ENCODE results near the gene FRY. TPM values are rescaled to one million over a fixed set of nuclear protein-coding genes. Genes with fewer than 3 reads are reported as not detected.

FRY gene
- total and polyA plus RNA-seq, 2 donors = 4.8 to 9.8 TPM

DNA sequence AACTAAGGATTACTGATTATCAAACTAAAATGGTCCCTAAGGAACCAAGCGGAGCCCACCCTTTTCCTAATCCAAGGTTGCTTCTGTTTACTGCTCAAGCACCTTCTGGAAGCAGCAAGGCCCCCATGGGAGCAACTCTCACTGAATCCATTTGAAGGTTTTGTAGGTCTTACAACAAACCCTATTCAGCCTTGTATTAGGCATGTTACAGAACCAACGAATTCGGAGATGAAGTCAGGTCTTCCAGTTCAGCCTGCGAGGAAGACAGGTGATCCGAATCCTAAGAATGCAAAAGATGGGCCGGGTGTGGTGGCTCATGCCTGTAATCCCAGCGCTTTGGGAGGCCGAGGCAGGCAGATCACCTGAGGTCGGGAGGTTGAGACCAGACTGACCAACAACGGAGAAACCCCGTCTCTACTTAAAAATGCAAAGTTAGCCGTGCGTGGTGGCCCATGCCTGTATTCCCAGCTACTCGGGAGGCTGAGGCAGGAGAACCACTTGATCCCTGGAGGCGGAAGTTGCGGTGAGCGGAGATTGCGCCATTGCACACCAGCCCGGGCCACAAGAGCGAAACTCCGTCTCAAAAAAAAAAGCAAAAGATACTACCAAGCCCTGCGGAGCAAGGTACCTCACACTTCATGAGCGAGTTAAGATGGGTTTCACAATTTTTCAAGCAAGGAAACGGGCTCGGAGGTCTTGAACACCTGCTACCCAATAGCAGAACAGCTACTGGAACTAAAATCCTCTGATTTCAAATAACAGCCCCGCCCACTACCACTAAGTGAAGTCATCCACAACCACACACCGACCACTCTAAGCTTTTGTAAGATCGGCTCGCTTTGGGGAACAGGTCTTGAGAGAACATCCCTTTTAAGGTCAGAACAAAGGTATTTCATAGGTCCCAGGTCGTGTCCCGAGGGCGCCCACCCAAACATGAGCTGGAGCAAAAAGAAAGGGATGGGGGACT is 283.0 kb downstream of the FRY start:
- Histone ChIP-seq H3K9me3 (ENCODE audit: control insufficient read depth in 2 of 2, insufficient read depth in 1 of 2, low read length in 1 of 2) (no peaks in the 10 kb centered on the region), H3K27me3 (ENCODE audit: control insufficient read depth in 2 of 2, insufficient read depth in 1 of 2, low read length in 1 of 2) (no peaks in the 10 kb centered on the region), H3K27ac (ENCODE audit: low read depth in 1 of 2, low read length in 1 of 2) (peak overlapping the region; percentile 95 to 97), H3K4me3 (ENCODE audit: low read length in 2 of 2) (peak overlapping the region; percentile 68 to 80), H3K36me3 (ENCODE audit: control insufficient read depth in 2 of 2, insufficient read depth in 2 of 2, low read length in 1 of 2) (no peaks in the 10 kb centered on the region), H3K4me1 (ENCODE audit: control insufficient read depth in 2 of 2, insufficient read depth in 2 of 2, low read length in 2 of 2) (peaks cover 5 to 15% of the 10 kb centered on the region in 2 donors)
- DNase-seq (ENCODE audit: low read depth in 6 of 9, low spot score in 9 of 9) = peak in 6 of 9 donors; percentile 29 to 75 (median 42)
- WGBS = 73% methylated on average over 32 of the region's 32 CpGs

DNA sequence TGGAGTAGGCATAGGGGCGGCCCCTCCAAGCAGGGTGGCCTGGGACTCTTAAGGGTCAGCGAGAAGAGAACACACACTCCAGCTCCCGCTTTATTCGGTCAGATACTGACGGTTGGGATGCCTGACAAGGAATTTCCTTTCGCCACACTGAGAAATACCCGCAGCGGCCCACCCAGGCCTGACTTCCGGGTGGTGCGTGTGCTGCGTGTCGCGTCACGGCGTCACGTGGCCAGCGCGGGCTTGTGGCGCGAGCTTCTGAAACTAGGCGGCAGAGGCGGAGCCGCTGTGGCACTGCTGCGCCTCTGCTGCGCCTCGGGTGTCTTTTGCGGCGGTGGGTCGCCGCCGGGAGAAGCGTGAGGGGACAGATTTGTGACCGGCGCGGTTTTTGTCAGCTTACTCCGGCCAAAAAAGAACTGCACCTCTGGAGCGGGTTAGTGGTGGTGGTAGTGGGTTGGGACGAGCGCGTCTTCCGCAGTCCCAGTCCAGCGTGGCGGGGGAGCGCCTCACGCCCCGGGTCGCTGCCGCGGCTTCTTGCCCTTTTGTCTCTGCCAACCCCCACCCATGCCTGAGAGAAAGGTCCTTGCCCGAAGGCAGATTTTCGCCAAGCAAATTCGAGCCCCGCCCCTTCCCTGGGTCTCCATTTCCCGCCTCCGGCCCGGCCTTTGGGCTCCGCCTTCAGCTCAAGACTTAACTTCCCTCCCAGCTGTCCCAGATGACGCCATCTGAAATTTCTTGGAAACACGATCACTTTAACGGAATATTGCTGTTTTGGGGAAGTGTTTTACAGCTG is 283.9 kb downstream of the FRY start, which contains the start of the genes BRCA2 and ZAR1L:
TSS of gene BRCA2 (plus strand) at position 271 of the 790 bp plus-strand sequence. CDS start 953 bp downstream, outside the sequence.
TSS of gene ZAR1L (minus strand) at position 126 of the 790 bp plus-strand sequence. CDS start 3,438 bp downstream, outside the sequence.
- H3K4me3 ChIP-seq (ENCODE audit: low read length in 2 of 2) = peak within 1 kb of the TSS; percentile 68 to 80
- H3K36me3 ChIP-seq (ENCODE audit: control insufficient read depth in 2 of 2, insufficient read depth in 2 of 2, low read length in 1 of 2) = peaks cover 0 to 5% of the 10 kb centered on the region in 2 donors
- peak within 1 kb of the TSS; percentile 95 to 97 for H3K27ac ChIP-seq (ENCODE audit: low read depth in 1 of 2, low read length in 1 of 2)
- peak; percentile 66 to 93 (median 83) for DNase-seq (ENCODE audit: low read depth in 6 of 9, low spot score in 9 of 9)
- peaks cover 2 to 10% of the 10 kb centered on the region in 2 donors for H3K4me1 ChIP-seq (ENCODE audit: control insufficient read depth in 2 of 2, insufficient read depth in 2 of 2, low read length in 2 of 2)
- H3K27me3 ChIP-seq (ENCODE audit: control insufficient read depth in 2 of 2, insufficient read depth in 1 of 2, low read length in 1 of 2) = no peaks in the 10 kb centered on the region
- under 1% methylated on average over 60 of the region's 60 CpGs for WGBS
- no peaks in the 10 kb centered on the region for H3K9me3 ChIP-seq (ENCODE audit: control insufficient read depth in 2 of 2, insufficient read depth in 1 of 2, low read length in 1 of 2)

DNA sequence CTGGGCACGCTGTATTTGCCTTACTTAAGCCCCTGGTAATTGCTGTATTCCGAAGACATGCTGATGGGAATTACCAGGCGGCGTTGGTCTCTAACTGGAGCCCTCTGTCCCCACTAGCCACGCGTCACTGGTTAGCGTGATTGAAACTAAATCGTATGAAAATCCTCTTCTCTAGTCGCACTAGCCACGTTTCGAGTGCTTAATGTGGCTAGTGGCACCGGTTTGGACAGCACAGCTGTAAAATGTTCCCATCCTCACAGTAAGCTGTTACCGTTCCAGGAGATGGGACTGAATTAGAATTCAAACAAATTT is 284.4 kb downstream of the FRY start:
- Histone ChIP-seq H3K4me1 (ENCODE audit: control insufficient read depth in 2 of 2, insufficient read depth in 2 of 2, low read length in 2 of 2) (peaks cover 2 to 10% of the 10 kb centered on the region in 2 donors), H3K36me3 (ENCODE audit: control insufficient read depth in 2 of 2, insufficient read depth in 2 of 2, low read length in 1 of 2) (peaks cover 0 to 10% of the 10 kb centered on the region in 2 donors), H3K27me3 (ENCODE audit: control insufficient read depth in 2 of 2, insufficient read depth in 1 of 2, low read length in 1 of 2) (no peaks in the 10 kb centered on the region), H3K9me3 (ENCODE audit: control insufficient read depth in 2 of 2, insufficient read depth in 1 of 2, low read length in 1 of 2) (no peaks in the 10 kb centered on the region), H3K4me3 (ENCODE audit: low read length in 2 of 2) (peak overlapping the region; percentile 68 to 80), H3K27ac (ENCODE audit: low read depth in 1 of 2, low read length in 1 of 2) (peak overlapping the region; percentile 77 to 95)
- peak in 1 of 9 donors; percentile 25 for DNase-seq (ENCODE audit: low read depth in 6 of 9, low spot score in 9 of 9)
- WGBS = under 1% methylated on average over 13 of the region's 13 CpGs

DNA sequence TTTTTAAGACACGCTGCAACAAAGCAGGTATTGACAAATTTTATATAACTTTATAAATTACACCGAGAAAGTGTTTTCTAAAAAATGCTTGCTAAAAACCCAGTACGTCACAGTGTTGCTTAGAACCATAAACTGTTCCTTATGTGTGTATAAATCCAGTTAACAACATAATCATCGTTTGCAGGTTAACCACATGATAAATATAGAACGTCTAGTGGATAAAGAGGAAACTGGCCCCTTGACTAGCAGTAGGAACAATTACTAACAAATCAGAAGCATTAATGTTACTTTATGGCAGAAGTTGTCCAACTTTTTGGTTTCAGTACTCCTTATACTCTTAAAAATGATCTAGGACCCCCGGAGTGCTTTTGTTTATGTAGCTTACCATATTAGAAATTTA is 284.9 kb downstream of the FRY start:
- H3K4me3 ChIP-seq (ENCODE audit: low read length in 2 of 2) = peak overlapping the region; percentile 68 to 80
- peaks cover 2 to 10% of the 10 kb centered on the region in 2 donors for H3K4me1 ChIP-seq (ENCODE audit: control insufficient read depth in 2 of 2, insufficient read depth in 2 of 2, low read length in 2 of 2)
- H3K27ac ChIP-seq (ENCODE audit: low read depth in 1 of 2, low read length in 1 of 2) = peak overlapping the region in 1 of 2 donors; percentile 95
- H3K9me3 ChIP-seq (ENCODE audit: control insufficient read depth in 2 of 2, insufficient read depth in 1 of 2, low read length in 1 of 2) = no peaks in the 10 kb centered on the region
- peaks cover 0 to 13% of the 10 kb centered on the region in 2 donors for H3K36me3 ChIP-seq (ENCODE audit: control insufficient read depth in 2 of 2, insufficient read depth in 2 of 2, low read length in 1 of 2)
- no peaks in the 10 kb centered on the region for H3K27me3 ChIP-seq (ENCODE audit: control insufficient read depth in 2 of 2, insufficient read depth in 1 of 2, low read length in 1 of 2)
- 49% methylated on average over 6 of the region's 6 CpGs for WGBS
- DNase-seq (ENCODE audit: low read depth in 6 of 9, low spot score in 9 of 9) = peak in 1 of 9 donors; percentile 19

DNA sequence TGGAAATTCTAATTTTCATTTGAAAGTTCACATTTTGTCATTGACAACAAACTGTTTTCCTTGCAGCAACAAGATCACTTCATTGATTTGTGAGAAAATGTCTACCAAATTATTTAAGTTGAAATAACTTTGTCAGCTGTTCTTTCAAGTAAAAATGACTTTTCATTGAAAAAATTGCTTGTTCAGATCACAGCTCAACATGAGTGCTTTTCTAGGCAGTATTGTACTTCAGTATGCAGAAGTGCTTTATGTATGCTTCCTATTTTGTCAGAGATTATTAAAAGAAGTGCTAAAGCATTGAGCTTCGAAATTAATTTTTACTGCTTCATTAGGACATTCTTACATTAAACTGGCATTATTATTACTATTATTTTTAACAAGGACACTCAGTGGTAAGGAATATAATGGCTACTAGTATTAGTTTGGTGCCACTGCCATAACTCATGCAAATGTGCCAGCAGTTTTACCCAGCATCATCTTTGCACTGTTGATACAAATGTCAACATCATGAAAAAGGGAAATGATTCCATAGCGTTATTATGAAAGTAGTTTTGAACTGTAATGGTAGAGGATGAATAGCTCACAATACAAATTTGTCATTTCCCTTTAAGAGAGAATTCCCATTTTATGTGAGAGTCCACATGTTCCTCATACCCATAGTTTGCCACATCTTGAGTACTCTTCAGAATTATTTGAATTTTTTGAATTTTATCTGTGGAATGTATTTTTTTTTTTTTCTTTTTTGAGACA is 286.3 kb downstream of the FRY start:
- Histone ChIP-seq H3K36me3 (ENCODE audit: control insufficient read depth in 2 of 2, insufficient read depth in 2 of 2, low read length in 1 of 2) (peaks cover 0 to 22% of the 10 kb centered on the region in 2 donors), H3K27me3 (ENCODE audit: control insufficient read depth in 2 of 2, insufficient read depth in 1 of 2, low read length in 1 of 2) (no peaks in the 10 kb centered on the region), H3K4me3 (ENCODE audit: low read length in 2 of 2) (no peak overlapping the region), H3K9me3 (ENCODE audit: control insufficient read depth in 2 of 2, insufficient read depth in 1 of 2, low read length in 1 of 2) (no peaks in the 10 kb centered on the region), H3K27ac (ENCODE audit: low read depth in 1 of 2, low read length in 1 of 2) (no peak overlapping the region), H3K4me1 (ENCODE audit: control insufficient read depth in 2 of 2, insufficient read depth in 2 of 2, low read length in 2 of 2) (peaks cover 2 to 10% of the 10 kb centered on the region in 2 donors)
- no peak for DNase-seq (ENCODE audit: low read depth in 6 of 9, low spot score in 9 of 9)
- WGBS = 95% methylated on average over 2 of the region's 2 CpGs

DNA sequence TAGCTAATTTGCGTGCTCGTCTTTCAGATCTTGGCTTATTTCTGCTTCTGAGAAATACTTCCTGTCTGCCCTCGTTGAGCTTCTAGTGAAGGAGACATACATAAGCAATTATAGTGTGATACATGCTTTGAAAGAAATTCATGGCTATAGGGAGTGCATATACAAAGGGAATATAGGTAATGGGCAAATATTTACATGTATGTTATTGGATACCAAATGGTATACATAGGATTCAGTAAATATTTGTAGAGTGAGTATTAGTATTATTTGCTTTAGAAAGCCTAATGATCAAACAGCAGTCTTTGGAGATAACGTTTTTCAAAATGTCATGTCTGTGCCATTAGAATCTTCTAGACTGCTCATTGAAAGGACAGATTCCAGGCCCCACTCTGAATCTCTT is 289.0 kb downstream of the FRY start:
- H3K27me3 ChIP-seq (ENCODE audit: control insufficient read depth in 2 of 2, insufficient read depth in 1 of 2, low read length in 1 of 2) = no peaks in the 10 kb centered on the region
- no peak for DNase-seq (ENCODE audit: low read depth in 6 of 9, low spot score in 9 of 9)
- H3K9me3 ChIP-seq (ENCODE audit: control insufficient read depth in 2 of 2, insufficient read depth in 1 of 2, low read length in 1 of 2) = no peaks in the 10 kb centered on the region
- H3K4me1 ChIP-seq (ENCODE audit: control insufficient read depth in 2 of 2, insufficient read depth in 2 of 2, low read length in 2 of 2) = peaks cover 0 to 3% of the 10 kb centered on the region in 2 donors
- no peak overlapping the region for H3K4me3 ChIP-seq (ENCODE audit: low read length in 2 of 2)
- no peak overlapping the region for H3K27ac ChIP-seq (ENCODE audit: low read depth in 1 of 2, low read length in 1 of 2)
- H3K36me3 ChIP-seq (ENCODE audit: control insufficient read depth in 2 of 2, insufficient read depth in 2 of 2, low read length in 1 of 2) = peaks cover 0 to 29% of the 10 kb centered on the region in 2 donors
- WGBS = 94% methylated on average over 4 of the region's 4 CpGs

DNA sequence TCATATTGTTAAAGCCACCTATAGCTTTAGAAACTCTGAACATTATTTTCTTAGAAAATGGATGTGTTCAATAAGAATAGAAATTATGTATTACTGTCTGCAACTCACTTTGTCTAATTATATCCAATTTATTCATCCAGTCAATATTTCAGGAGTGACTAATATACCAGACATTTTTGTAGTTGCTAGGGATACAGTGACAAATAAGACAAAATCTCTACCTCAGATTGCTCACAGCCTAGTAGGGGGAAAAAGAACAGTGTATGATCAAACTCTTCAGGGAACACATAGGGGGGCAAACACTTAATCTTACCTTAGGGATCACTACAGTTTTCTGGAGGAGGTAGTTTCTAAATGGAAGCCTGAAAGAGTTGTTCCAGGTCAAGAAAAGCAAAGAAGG is 292.3 kb downstream of the FRY start:
- no peaks in the 10 kb centered on the region for H3K4me1 ChIP-seq (ENCODE audit: control insufficient read depth in 2 of 2, insufficient read depth in 2 of 2, low read length in 2 of 2)
- no peaks in the 10 kb centered on the region for H3K9me3 ChIP-seq (ENCODE audit: control insufficient read depth in 2 of 2, insufficient read depth in 1 of 2, low read length in 1 of 2)
- DNase-seq (ENCODE audit: low read depth in 6 of 9, low spot score in 9 of 9) = no peak
- no peaks in the 10 kb centered on the region for H3K27me3 ChIP-seq (ENCODE audit: control insufficient read depth in 2 of 2, insufficient read depth in 1 of 2, low read length in 1 of 2)
- H3K27ac ChIP-seq (ENCODE audit: low read depth in 1 of 2, low read length in 1 of 2) = no peak overlapping the region
- peaks cover 0 to 38% of the 10 kb centered on the region in 2 donors for H3K36me3 ChIP-seq (ENCODE audit: control insufficient read depth in 2 of 2, insufficient read depth in 2 of 2, low read length in 1 of 2)
- H3K4me3 ChIP-seq (ENCODE audit: low read length in 2 of 2) = no peak overlapping the region

DNA sequence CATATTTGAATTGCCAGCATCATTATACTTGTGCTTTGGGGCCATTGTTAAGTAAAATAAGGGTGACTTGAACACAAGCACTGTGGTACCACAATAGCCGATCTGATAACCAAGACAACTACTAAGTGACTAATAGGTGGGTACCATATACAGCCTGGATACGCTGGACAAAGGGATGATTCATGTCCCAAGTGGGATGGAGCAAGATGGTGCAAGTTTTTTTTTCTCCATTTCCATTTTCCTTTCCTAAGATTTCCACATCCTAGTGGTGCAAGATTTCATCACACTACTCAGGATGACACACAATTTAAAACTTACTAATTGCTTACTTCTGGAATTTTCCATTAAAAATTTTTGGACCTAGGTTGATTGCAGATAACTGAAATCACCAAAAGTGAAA is 298.9 kb downstream of the FRY start:
- Histone ChIP-seq H3K36me3 (ENCODE audit: control insufficient read depth in 2 of 2, insufficient read depth in 2 of 2, low read length in 1 of 2) (peaks cover 10 to 28% of the 10 kb centered on the region in 2 donors), H3K4me3 (ENCODE audit: low read length in 2 of 2) (no peak overlapping the region), H3K27ac (ENCODE audit: low read depth in 1 of 2, low read length in 1 of 2) (no peak overlapping the region), H3K4me1 (ENCODE audit: control insufficient read depth in 2 of 2, insufficient read depth in 2 of 2, low read length in 2 of 2) (no peaks in the 10 kb centered on the region), H3K27me3 (ENCODE audit: control insufficient read depth in 2 of 2, insufficient read depth in 1 of 2, low read length in 1 of 2) (no peaks in the 10 kb centered on the region), H3K9me3 (ENCODE audit: control insufficient read depth in 2 of 2, insufficient read depth in 1 of 2, low read length in 1 of 2) (no peaks in the 10 kb centered on the region)
- 99% methylated on average over 2 of the region's 2 CpGs for WGBS
- DNase-seq (ENCODE audit: low read depth in 6 of 9, low spot score in 9 of 9) = no peak
